GM18508 (cell line): ENCODE measurements around the gene BNC2.

Source experiments
- ATAC-seq: cut with Tn5 transposase; IDR thresholded peaks from one replicate; pipeline ENCODE4 v1.9.1; 2021; ENCODE audit warnings: moderate number of reproducible peaks; ENCODE audit not compliant: insufficient read depth, unreplicated experiment

The BNC2 gene

DNA sequence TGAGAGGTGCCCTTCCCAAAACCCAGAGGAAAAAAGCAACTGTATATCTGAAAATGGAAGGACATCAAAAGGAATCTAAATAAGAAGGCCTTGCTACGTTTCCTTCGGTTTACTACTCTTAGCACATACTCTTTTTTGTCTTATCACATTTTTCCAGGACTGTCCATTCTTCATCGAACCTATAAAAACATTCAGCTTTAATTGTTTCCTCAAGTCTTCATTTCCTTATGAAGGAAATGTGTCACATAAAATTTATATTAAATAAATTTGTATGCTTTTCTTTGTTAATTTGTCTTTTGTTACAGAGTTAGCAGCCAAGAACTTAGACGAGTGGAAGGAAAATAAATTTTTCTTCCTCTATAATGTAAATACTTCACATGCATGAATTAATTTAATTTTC is 255.0 kb downstream of the BNC2 start:
- ATAC-seq = no peak

DNA sequence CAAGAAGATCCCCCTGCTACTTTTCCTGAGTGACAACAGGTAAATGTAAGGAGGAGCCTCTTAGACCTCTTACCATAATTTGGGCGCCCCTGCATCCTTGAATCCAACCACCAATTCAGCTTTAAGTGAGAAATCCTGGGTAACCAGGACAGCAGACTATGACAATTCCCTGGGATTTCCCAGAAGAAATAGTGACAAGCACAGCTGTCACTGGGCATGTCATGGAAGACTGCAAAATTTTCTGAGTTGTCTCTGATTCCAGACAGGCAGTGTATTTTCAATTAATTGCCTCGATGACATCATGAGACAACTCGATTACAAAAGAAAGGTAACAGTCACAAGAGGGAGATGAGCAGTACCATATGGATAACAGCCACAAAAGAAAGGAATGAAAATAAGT is 256.9 kb downstream of the BNC2 start:
- ATAC-seq = no peak

DNA sequence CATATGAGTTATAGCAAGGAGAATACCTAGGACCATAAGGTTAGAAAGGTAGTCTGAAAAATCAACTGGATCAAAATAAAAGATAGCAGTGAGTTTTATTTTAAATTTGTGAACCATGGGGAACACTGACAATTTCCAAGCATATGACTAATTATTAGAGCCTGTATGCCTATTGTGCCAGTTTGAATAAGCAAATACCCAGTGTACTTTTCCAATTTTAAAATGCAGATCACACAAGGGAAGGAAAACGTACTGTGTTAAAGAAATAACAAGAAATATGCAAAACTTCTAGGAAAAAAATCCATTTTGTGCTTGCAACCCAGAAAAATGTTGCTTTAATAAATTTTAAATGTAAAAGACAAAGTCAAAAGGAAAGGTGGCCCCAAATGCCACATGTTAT is 257.4 kb downstream of the BNC2 start:
- no peak for ATAC-seq

DNA sequence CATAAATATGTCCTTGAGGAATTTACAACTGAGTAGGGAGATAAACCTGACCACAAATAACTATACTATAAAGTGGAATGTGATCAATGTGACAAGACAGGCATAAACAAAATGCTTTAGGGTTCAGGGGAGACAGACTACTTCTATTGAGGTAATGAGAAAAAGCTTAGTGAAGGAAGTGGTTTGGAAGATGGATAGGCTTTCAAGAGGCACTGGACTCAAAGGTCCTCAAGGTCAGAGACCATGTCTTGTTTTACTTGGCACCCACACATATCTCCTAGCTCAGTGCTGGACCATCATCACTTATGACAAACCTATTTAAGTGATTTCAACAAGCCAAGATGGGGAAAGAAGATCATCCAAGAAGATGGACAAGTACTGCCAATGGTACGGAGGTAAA is 257.8 kb downstream of the BNC2 start:
- no peak for ATAC-seq

DNA sequence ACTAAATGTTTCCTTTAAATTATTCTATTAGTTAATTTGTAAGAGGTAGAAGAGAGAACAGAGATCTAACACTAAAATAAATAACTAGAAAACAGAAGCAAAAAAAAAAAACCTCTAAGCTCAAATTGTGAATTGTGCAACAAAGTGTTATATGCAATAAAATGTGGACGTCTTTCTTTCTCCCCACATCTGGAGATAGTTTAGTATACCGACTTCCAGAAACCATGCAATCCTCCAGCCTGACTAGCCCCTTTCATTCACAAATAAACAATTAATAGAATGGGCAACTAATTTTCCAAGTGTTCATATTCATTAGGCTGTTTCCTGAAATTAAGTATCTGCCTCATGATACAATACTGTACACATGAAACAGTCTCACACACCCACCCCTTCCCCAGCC is 258.5 kb downstream of the BNC2 start:
- ATAC-seq = no peak

DNA sequence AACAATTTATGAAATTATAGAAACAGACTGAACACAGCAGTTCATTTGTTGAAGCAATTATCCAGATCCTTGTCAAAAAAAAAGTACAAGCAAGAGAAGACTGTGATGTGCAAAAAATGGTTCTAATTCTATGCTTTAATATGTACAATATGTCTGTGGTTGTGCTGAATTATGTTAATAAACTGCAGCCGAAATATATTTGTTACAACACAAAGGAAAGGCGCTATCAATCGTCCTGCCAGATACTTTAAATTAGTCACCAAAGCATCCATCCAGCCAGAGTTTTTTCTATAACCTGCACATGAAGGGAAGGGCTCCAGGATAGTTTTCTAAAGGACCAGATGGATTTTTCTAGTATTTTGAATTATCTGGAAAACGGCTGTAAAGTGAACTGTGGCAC is 259.5 kb downstream of the BNC2 start:
- no peak for ATAC-seq

DNA sequence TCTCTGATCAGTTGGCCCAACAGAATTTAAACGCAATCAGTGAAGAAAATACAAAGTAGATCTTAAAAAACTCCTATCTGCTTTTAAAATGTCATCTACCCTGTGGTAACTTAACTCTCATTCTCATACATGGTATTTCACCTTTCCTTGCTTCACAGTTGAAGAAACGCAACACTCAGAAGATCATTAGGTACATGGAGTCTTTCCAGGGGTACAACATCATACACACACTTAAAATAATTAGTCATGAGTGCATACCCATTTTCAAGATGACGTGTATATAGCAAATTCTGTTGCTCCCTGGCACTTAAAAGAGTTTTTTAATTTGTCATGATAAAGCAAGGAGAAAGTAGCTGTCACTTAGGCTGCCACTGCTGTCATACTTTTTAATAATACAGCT is 259.9 kb downstream of the BNC2 start:
- ATAC-seq = no peak

DNA sequence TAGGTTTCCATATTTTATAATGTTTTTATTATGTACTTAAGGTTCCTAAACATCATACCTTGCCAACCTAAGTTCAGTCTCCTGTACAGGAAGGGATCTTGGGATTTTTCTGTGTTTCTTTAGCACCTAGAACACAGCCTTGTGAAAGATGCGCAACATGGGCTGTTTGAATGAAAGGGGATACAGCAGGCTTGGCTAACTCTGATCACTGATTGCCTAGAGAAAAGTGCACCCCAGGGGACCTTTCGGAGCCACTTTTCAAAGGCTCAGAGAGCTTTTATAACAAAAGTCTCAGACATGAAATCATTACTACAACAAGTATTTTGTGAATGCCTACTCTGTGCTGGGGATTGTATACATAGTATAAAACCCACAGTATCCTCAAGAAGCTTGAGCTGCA is 261.6 kb downstream of the BNC2 start:
- ATAC-seq = no peak

DNA sequence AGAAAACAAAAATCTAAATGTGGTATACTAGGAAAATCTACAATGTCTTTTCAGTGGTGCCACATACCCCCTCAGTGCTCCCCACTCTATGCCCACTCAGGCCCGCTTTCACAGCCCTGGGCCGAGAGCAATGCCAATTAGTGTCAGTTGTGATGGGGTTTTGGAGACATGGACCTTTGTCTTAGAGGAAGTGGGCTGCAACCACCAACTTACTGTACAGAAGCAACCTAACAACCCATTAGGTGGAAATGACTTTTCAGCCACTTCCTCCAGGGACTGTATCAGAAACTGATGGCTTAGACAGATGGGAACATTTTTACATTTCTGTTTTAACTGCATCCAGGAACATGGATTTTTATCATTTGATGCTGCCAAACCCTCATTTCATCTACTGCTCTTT is 268.0 kb downstream of the BNC2 start:
- no peak for ATAC-seq

DNA sequence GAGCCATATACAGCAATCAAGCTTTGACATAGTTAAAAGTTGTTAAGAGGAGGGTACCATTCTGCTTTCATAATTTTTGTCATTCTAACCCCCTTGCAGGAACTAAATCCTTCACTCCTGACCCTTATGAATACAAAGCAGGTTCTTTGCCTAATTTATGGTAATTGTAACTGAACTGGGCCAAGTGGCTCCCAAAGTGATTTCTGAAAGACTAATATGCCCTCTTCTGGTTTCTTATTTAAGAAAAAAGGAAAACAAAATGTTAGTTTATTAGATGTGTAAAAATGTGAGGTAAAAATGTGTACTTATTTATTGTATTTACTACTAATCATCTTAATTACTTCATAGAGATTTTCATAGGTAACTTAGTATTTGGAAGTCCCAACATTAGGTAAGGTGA is 268.5 kb downstream of the BNC2 start:
- ATAC-seq = no peak

DNA sequence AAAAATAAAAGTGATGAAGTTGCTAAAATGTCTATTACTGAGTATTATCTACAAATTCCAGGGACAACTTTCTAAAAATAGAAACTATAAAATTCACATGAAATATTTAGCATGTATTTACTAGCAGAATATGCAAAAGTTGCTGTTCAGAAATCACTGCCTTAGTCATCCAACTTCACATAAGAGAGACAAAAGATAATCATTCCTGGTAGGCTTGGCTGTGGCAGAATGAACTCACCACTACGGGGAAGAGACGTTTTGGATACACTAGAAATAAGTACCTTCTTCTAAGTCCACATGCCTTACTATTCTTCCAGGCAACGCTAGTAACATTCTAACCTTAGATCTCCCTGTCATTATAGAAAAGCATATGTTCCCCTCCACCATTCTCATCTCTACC is 272.2 kb downstream of the BNC2 start:
- no peak for ATAC-seq

DNA sequence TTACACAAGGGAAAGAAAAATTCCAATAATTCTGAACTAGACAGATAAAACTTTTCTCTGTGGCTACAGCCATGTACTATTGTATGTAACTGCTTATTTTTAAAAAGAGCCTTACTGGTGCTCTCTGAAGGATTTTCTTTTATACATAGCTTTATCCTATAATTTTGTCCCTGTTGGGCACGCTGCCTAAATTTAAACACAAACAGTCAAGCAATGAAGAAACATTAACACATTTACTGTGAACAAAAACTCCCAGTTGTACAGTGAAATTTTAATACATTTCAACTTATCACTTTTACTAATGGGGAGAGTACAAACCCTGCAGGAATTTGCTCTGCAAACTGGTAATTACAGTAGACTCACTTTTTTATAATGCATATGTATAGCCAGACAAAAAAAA is 273.3 kb downstream of the BNC2 start:
- ATAC-seq = no peak

DNA sequence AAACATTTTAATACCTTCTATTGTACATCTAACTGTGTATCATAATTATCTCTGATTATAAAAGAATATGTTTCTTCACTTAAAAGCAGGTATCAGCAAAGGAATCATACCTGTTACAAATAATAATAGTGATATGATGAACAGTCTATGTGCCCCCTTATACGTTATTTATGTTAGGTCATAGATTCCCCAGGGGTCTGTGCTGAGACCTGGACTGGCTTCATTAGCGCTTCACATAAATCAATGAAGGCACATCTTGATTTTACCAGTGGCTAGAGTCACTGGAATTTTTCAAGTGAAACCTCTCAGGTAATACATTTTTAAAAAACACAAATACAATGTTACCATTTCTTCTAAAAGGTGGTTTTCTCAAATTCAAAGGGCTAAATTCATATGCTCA is 275.2 kb downstream of the BNC2 start:
- ATAC-seq = no peak

DNA sequence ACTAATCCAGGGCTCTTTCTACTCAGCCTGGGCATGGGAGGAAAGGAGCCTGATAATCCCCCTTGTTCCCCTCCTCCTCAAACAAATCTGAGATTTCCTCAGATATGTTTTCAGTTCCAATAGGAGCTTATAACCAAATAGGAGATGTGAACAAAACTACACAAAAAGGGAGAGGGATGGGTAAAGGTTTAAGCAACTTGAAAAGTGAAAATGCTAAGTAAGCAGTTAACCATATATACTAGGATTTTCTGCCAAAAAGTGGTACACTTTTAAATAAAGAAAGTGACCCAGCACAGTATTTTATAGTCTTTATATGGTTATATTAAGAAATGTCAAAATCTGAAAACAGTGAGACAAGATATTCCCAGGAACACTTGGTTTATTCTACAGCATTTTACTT is 275.7 kb downstream of the BNC2 start:
- ATAC-seq = no peak

DNA sequence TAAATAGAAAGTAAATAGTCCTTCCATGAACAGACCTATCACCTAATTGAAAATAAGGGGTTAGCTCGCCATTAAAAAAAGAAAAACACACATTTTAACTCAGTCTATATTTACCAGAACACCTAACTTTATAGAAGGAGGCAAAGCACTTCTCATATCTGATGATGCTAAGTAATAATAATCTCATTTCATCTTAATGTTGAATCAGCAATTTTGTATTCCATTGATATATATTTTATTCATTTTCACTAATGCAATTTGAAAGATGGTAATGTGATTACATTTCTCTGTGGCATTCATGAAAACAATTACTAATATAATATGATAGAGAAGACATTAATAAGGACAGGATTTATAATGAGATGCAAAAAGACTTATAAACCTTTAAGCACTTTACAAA is 276.7 kb downstream of the BNC2 start:
- ATAC-seq = no peak

DNA sequence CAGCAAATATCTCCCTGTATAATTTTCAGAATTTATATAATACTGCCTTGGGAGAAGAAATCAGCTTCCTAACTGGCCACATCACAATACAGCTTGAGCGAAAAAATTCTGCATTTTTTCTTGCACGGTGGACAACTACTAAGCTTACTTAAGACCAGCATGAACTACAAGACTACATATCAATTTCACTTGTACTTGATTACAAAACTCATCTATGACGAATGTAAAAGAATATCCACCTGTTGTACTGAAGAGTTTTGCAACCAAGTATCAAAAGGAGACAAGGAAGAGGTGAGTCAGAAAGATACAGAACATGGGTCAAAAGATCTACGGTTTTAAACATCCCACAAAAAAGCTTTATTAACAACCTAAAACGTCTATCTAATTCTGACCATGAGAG is 279.4 kb downstream of the BNC2 start:
- no peak for ATAC-seq

DNA sequence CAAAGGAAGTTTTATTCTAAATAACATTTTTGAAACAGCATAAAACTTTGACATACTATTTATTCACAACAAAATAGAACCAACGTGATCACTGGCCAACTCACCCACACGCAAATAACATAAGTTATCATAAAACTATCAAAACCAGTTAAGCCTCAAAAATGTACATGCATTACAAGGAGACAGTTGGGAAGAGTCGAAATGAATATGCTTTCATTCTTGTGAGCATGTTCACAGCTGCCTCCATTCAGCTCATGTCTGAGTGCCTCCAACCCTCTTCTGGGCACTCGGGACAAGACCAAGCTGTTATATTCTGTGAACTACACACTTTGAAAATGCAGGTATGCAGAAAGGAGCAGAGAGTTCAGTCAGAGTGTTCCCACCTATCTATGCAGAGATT is 284.9 kb downstream of the BNC2 start:
- ATAC-seq = no peak

DNA sequence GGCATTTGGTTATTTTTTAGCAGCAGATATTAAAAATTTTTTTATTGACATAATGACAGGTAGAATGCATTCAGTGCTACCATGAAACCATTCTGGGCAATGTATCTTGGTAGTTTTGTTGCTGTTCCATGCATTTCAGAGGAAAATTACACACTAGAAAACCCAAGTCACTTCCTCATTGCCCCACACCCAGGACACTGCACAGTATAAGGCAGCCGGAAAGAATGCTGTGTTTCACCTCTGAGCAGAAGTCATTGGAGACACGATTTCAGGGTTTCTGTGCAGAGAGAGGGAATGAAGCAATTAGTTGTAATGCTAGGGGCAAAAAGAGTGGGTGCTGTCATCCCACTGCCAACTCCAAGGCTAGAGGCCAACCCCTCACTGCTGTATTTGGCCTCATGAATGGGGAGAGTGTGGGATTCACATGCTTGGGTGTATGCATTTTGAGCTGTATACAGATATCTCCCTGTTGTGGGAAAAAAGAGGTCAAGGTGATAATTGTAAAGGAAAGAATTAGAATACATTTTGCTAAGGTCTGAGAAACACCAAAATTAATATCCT is 290.5 kb downstream of the BNC2 start:
- ATAC-seq = no peak

DNA sequence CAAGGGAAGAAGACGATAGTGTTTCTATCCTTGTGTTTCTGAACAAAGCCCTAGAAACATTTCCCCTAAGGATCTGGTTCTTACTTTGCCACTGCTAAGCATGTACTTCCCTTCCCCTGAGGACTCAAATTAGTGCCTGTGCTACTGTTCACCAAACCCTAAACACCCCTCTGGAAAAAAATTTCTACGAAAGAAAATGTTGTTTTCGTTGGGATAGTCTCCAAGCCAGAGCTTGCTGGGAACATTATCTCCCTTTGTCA is 294.6 kb downstream of the BNC2 start:
- ATAC-seq = no peak

DNA sequence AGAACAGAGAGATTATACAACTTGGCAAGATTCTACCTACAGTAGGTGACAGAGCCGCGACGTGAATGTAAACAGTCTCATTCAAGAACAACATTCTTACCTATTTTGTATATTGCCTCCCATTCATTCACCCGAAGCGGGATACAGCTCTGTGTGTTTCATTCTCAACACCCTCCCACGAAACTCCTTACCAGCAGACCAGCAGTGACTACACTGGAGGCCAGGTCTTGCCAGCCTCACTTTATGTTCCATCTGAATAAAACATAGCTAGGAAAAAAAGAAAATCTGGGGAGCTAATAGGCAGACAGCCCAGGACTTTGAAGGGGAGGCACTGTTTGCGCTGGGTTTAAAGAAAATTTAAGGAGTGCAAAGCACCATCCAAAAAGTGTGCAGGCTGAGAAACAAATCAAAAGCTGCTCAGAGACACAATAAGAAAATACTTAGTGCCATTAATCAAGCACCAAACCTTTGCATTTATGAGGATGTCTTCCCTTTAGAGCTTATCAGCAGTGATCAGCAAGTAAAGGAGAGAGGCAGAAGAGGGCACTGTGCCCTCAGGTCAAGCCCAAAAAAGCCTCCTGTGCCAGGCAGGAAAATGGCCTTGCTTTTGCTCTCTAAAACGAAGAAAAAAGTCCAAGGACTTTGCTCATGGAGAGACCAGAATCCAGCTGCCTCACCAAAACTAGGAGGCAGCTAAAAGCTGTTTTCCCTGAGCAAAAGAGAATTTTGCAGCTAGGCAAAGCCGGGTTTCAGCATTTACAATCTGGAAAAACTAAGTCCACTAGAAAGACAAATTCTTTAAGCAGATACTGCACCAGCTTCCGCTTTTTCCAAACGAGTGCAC is 295.1 kb downstream of the BNC2 start:
- ATAC-seq = no peak

DNA sequence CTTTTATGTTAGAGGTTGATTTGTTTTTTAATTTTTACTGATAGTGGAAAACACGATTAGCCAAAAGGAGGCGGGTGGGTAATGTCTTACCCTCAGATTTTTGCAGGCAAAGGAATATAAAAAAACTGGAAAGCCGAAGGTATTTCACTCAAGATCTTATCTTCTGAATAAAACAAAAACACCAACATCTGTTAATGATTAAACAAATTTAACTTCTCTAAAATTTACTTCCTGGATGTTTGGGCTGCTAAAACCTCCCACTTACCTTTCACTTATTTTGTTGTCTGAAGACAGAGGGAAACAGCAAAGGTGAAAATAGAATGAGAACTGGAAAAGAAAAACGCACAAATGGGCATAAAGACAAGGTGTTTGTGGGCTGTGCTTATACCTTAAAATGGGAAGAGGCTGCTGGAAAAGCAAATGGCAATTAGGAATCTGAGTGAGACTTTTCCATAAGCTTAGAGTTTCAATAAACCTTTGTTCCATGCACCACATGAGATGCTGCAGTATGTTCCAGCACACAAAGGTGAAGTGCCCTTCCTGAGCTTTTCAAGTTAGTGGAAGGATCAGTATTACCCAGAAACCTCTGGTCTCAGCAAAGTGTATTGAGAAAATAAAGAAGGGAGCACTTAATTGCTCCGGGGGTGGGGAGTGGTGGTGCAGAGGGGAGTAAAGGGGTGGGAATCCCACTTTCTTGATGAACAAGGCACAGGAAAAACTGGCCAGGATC is 298.3 kb downstream of the BNC2 start:
- ATAC-seq = no peak
